GM12878 (cell line): ENCODE data around the gene ME2. TPM values are rescaled to one million over a fixed set of nuclear protein-coding genes. Genes with fewer than 3 reads are reported as not detected.

Experiments used
- ATAC-seq: fragments of 200-7000 bp; cut with Tn5 transposase; 3 replicates; pipeline ENCODE4 v1.9.1; 2020; ENCODE audit warnings: mild to moderate bottlenecking, moderate library complexity
- BruUV-seq: library from RNA; stranded (reverse); fragments of 400-500 nt; replicated peaks from 2 replicates; lab custom pipeline; 2021; lab: Mats Ljungman, UMichigan
- CTCF ChIA-PET: fragments of 300-600 bp; sonication (Branson Sonifier 250); formaldehyde crosslinking; extraction: SDS; loops from one replicate; lab custom pipeline; 2021; ENCODE audit warnings: inconsistent platforms; lab: Yijun Ruan, JAX
- POLR2A ChIA-PET: fragments of 350-600 bp; formaldehyde crosslinking; extraction: SDS; loops from one replicate; lab custom pipeline; 2021; ENCODE audit warnings: inconsistent platforms; lab: Charles Lee
- RAD21 ChIA-PET: fragments of 300-600 bp; sonication (Branson Sonifier 250); formaldehyde crosslinking; loops from one replicate; lab custom pipeline; 2023; ENCODE audit warnings: antibody characterized with exemption; ENCODE audit not compliant: unreplicated experiment; lab: Charles Lee
- SMC1A ChIA-PET: fragments of 300-600 bp; sonication (Branson Sonifier 250); formaldehyde crosslinking; loops from one replicate; lab custom pipeline; 2023; ENCODE audit not compliant: unreplicated experiment, uncharacterized antibody; lab: Charles Lee
- DNase-seq: peaks from one replicate; pipeline ENCODE4 v3.0.0-alpha.2; 2011; ENCODE audit warnings: low read depth, low spot score
- FAIRE-seq: peaks from 3 replicates; lab custom pipeline; 2011; peaks lifted over from hg19 to GRCh38; lab: Jason Lieb, UNC
- H2AFZ ChIP-seq: 2 replicates; pipeline ENCODE4 v1.6.0; 2011; ENCODE audit warnings: low read depth, low read length, control low read depth; ENCODE audit not compliant: control insufficient read depth
- H3K27ac ChIP-seq: 2 replicates; pipeline ENCODE4 v1.5.1; 2011; ENCODE audit warnings: control low read depth; ENCODE audit not compliant: control insufficient read depth, insufficient read depth
- H3K27me3 ChIP-seq, 2 experiments: replicated peaks in 1 of 2; 2 replicates each; pipeline versions ENCODE4 v1.6.0 to v1.6.1; 2011; ENCODE audit warnings: low read length in 1 of 2; ENCODE audit not compliant: control insufficient read depth in 2 of 2, insufficient read depth in 2 of 2
- H3K36me3 ChIP-seq, 2 experiments: 2 replicates each; pipeline ENCODE4 v1.5.1; 2011; ENCODE audit warnings: low read length in 1 of 2; ENCODE audit not compliant: control insufficient read depth in 2 of 2, insufficient read depth in 2 of 2
- H3K4me1 ChIP-seq: 2 replicates; pipeline ENCODE4 v1.6.1; 2011; ENCODE audit warnings: mild to moderate bottlenecking, low read length, moderate library complexity, mixed read lengths; ENCODE audit not compliant: control insufficient read depth, insufficient read depth
- H3K4me2 ChIP-seq: 2 replicates; pipeline ENCODE4 v1.6.0; 2011; ENCODE audit warnings: control low read depth; ENCODE audit not compliant: control insufficient read depth, insufficient read depth
- H3K4me3 ChIP-seq: fragments of 200-600 bp; sonication (generic); 2 replicates; pipeline ENCODE4 v1.5.1; 2016
- H3K79me2 ChIP-seq: 2 replicates; pipeline ENCODE4 v1.6.0; 2011; ENCODE audit warnings: low read length; ENCODE audit not compliant: control insufficient read depth, insufficient read depth
- H3K9ac ChIP-seq: 2 replicates; pipeline ENCODE4 v1.8.0; 2011; ENCODE audit warnings: low read length, control low read depth, mixed read lengths; ENCODE audit not compliant: control insufficient read depth, insufficient read depth
- H3K9me3 ChIP-seq: replicated peaks from 3 replicates; pipeline ENCODE4 v1.5.1; 2011; ENCODE audit warnings: mild to moderate bottlenecking, low read length; ENCODE audit not compliant: control insufficient read depth, insufficient read depth
- H4K20me1 ChIP-seq: 2 replicates; pipeline ENCODE4 v1.6.0; 2011; ENCODE audit not compliant: control insufficient read depth, insufficient read depth
- BACH1 ChIP-seq: fragments of 450-650 bp; IDR thresholded peaks from 2 replicates; pipeline ENCODE4 v1.6.1; 2017; ENCODE audit warnings: mild to moderate bottlenecking, borderline replicate concordance
- CBX5 ChIP-seq: sonication (generic); IDR thresholded peaks from 2 replicates; pipeline ENCODE4 v1.6.1; 2016; ENCODE audit warnings: low read depth, moderate library complexity, mild to moderate bottlenecking, inconsistent platforms
- DPF2 ChIP-seq: fragments of 450-650 bp; IDR thresholded peaks from 2 replicates; pipeline ENCODE4 v1.6.1; 2017; ENCODE audit warnings: mild to moderate bottlenecking
- JUNB ChIP-seq: IDR thresholded peaks from 2 replicates; pipeline ENCODE4 v1.6.1; 2016; ENCODE audit warnings: antibody characterized with exemption, mild to moderate bottlenecking
- KLF5 ChIP-seq: fragments of 450-650 bp; IDR thresholded peaks from 2 replicates; pipeline ENCODE4 v1.6.1; 2014; ENCODE audit warnings: mild to moderate bottlenecking; ENCODE audit not compliant: partially characterized antibody
- WGBS: methylation state at CpG from one replicate; pipeline ENCODE4 v1.1.6; 2016; ENCODE audit warnings: low lambda C conversion rate; ENCODE audit not compliant: insufficient replicate concordance, insufficient coverage; ENCODE audit errors: missing lambda C conversion rate; 5-methylcytosine and 5-hydroxymethylcytosine counted together
- in situ Hi-C: fragments of 300-500 bp; cut with MboI; formaldehyde crosslinking; loops from 9 replicates; pipeline ENCODE4 v1.14.3; 2018; ENCODE audit warnings: mixed read lengths
- intact Hi-C: fragments of 100-400 bp; cut with micrococcal nuclease; formaldehyde crosslinking; loops from one replicate; pipeline ENCODE4 v1.14.2; 2022; ENCODE audit not compliant: unreplicated experiment
- polyA plus RNA-seq, 11 experiments: library from polyadenylated mRNA; depleted of rRNA in 4 of 11; unstranded in 6 of 11; stranded (reverse) in 5 of 11; fragments of >200 nt; fragmentation: Nextera tagmentation in 4 of 11; fragmentation: Illumina TruSeq in 1 of 11; extraction: Ambion mirVana in 4 of 11; extraction: Trizol in 1 of 11; gene quantifications; 1 replicate in 1 of 11; 2 replicates in 10 of 11; pipeline versions ENCODE4 v1.2.1 to v1.2.3, GENCODE V29; 2011 to 2016; ENCODE audit warnings: inconsistent platforms in 2 of 11, missing spikeins in 2 of 11, low read depth in 1 of 11
- total RNA-seq, 4 experiments: library from RNA; depleted of rRNA in 3 of 4; stranded (reverse); fragments of >200 nt in 3 of 4; fragmentation: Illumina TruSeq in 1 of 4; extraction: Trizol in 1 of 4; gene quantifications; 2 replicates each; pipeline versions ENCODE4 v1.2.1 to v1.2.3, GENCODE V29; 2013 to 2021
- TF ChIP-seq, protein P1 (sequence below): fragments of 450-650 bp; IDR thresholded peaks from 2 replicates; pipeline ENCODE4 v1.6.1; 2018; ENCODE audit warnings: borderline replicate concordance, mild to moderate bottlenecking; ENCODE audit not compliant: partially characterized antibody
- TF ChIP-seq, protein P2 (sequence below): fragments of 450-650 bp; formaldehyde crosslinking; IDR thresholded peaks from 2 replicates; pipeline ENCODE4 v1.4.0; 2020; ENCODE audit warnings: mild to moderate bottlenecking, moderate library complexity

ME2 gene
- total and polyA plus RNA-seq, 10 of the 15 experiments (the other 5 are each of a cell fraction or from before 2014, with no cell fraction given) = 41.3 to 155 (median 133) TPM

DNA sequence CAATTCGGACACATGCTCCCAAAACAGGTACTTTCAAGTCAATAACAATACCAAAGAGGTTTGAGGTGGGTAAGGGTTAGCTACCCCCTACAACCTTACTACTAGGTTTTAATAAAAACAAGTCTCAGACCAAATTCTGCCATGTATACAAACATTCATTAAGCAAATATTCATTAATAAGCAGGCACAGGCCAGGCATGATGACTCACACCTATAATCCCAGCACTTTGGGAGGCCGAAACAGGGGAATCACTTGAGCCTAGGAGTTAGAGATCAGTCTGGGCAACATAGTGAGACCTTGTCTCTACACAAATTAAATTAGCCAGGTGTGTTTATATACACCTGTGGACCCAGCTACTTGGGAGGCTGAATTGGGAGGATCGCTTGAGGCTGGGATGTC, 77.2 kb downstream of the ME2 start:
- Histone ChIP-seq H3K36me3 (no peaks in the 10 kb centered on the region), H3K4me2 (no peak overlapping the region), H3K27me3 (no peaks in the 10 kb centered on the region), H3K9me3 (peaks cover 3% of the 10 kb centered on the region), H3K4me3 (no peak overlapping the region)
- BruUV-seq = no TSS peak
- ATAC-seq = no peak
- intact Hi-C loops = no loop called here
- TF ChIP-seq DPF2 = no peak
- TF ChIP-seq BACH1 = no peak
- TF ChIP-seq, protein P1, sequence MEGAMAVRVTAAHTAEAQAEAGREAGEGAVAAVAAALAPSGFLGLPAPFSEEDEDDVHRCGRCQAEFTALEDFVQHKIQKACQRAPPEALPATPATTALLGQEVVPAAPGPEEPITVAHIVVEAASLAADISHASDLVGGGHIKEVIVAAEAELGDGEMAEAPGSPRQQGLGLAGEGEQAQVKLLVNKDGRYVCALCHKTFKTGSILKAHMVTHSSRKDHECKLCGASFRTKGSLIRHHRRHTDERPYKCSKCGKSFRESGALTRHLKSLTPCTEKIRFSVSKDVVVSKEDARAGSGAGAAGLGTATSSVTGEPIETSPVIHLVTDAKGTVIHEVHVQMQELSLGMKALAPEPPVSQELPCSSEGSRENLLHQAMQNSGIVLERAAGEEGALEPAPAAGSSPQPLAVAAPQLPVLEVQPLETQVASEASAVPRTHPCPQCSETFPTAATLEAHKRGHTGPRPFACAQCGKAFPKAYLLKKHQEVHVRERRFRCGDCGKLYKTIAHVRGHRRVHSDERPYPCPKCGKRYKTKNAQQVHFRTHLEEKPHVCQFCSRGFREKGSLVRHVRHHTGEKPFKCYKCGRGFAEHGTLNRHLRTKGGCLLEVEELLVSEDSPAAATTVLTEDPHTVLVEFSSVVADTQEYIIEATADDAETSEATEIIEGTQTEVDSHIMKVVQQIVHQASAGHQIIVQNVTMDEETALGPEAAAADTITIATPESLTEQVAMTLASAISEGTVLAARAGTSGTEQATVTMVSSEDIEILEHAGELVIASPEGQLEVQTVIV = no peak
- TF ChIP-seq KLF5 = no peak
- TF ChIP-seq, all 136 proteins: peak for 0
- Histone ChIP-seq H3K27ac (no peak overlapping the region), H3K79me2 (no peaks in the 10 kb centered on the region), H3K9ac (no peak overlapping the region), H3K4me1 (no peaks in the 10 kb centered on the region), H4K20me1 (no peaks in the 10 kb centered on the region), H2AFZ (no peak overlapping the region)
- FAIRE-seq (no peak), DNase-seq (no peak)
- SMC1A ChIA-PET = no interaction called here
- in situ Hi-C loops = no loop called here
- RAD21 ChIA-PET = no interaction called here
- CTCF ChIA-PET = no interaction called here
- POLR2A ChIA-PET = interaction anchor here (0.7 to 1.3 kb wide), 2 partner anchors 11 to 898 kb away, joined by 3 to 5 read pairs; partner anchors contain the start of gene ELAC1
- WGBS = 74% methylated on average over 3 of the region's 3 CpGs

DNA sequence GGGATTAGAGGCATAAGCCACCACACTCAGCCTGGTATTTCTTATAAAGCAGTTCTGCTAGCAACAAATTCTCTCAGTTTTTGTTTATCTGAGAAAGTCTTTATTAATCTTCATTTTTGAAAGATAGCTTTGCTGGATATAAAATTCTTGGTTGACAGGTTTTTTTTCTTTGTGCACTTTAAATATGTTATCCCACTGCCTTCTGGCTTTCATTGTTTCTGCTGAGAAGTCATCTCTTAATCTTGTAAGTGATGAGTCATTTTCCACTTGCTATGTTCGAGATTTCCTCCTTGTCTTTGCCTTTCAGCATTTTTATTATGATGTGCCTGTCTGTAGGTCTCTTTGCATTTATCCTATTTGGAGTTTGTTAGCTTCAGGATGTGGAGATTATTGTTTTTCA, 83.1 kb downstream of the ME2 start:
- POLR2A ChIA-PET = no interaction called here
- CTCF ChIA-PET = no interaction called here
- H2AFZ ChIP-seq = no peak overlapping the region
- DNase-seq (no peak), FAIRE-seq (no peak), ATAC-seq (no peak)
- no peaks in the 10 kb centered on the region for H4K20me1 ChIP-seq
- H3K79me2 ChIP-seq = no peaks in the 10 kb centered on the region
- H3K36me3 ChIP-seq = no peaks in the 10 kb centered on the region
- H3K4me3 ChIP-seq = no peak overlapping the region
- in situ Hi-C loops (no loop called here), intact Hi-C loops (no loop called here)
- SMC1A ChIA-PET = interaction anchor here (0.7 kb wide), 1 partner anchor 20 kb away, joined by 3 read pairs; no protein-coding TSS in a partner anchor
- TF ChIP-seq CBX5 (peak; percentile 98), JUNB (peak; percentile 50)
- TF ChIP-seq, protein P2, sequence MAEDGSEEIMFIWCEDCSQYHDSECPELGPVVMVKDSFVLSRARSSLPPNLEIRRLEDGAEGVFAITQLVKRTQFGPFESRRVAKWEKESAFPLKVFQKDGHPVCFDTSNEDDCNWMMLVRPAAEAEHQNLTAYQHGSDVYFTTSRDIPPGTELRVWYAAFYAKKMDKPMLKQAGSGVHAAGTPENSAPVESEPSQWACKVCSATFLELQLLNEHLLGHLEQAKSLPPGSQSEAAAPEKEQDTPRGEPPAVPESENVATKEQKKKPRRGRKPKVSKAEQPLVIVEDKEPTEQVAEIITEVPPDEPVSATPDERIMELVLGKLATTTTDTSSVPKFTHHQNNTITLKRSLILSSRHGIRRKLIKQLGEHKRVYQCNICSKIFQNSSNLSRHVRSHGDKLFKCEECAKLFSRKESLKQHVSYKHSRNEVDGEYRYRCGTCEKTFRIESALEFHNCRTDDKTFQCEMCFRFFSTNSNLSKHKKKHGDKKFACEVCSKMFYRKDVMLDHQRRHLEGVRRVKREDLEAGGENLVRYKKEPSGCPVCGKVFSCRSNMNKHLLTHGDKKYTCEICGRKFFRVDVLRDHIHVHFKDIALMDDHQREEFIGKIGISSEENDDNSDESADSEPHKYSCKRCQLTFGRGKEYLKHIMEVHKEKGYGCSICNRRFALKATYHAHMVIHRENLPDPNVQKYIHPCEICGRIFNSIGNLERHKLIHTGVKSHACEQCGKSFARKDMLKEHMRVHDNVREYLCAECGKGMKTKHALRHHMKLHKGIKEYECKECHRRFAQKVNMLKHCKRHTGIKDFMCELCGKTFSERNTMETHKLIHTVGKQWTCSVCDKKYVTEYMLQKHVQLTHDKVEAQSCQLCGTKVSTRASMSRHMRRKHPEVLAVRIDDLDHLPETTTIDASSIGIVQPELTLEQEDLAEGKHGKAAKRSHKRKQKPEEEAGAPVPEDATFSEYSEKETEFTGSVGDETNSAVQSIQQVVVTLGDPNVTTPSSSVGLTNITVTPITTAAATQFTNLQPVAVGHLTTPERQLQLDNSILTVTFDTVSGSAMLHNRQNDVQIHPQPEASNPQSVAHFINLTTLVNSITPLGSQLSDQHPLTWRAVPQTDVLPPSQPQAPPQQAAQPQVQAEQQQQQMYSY (CRISPR knock-in tag) = no peak
- WGBS = 12% methylated on average over 1 of the region's 1 CpG
- H3K4me2 ChIP-seq = no peak overlapping the region
- H3K9me3 ChIP-seq = peaks cover 3% of the 10 kb centered on the region
- no TSS peak for BruUV-seq
- RAD21 ChIA-PET = interaction anchor here (0.6 kb wide), 1 partner anchor 11 kb away, joined by 3 read pairs; no protein-coding TSS in a partner anchor
- no peaks in the 10 kb centered on the region for H3K27me3 ChIP-seq
- no peak overlapping the region for H3K27ac ChIP-seq
- H3K4me1 ChIP-seq = no peaks in the 10 kb centered on the region
- H3K9ac ChIP-seq = no peak overlapping the region
